ENCODE measurements around the gene ITGA3.

GRCh38 chr17:50009282-50009681 lies 46.6 kb upstream of the ITGA3 start:
- TF ChIP-seq RFX5 (IDR thresholded peaks at IDR 0.05) (no peak), POLR2A (IDR thresholded peaks at IDR 0.05; ENCODE audit: low read length) (no peak), CTCF (IDR thresholded peaks at IDR 0.05) (no peak), RCOR1 (IDR thresholded peaks at IDR 0.05; ENCODE audit: low read depth, low read length) (no peak), RAD21 (conservative IDR thresholded peaks at IDR 0.05 in 1 of 2, IDR thresholded peaks at IDR 0.05 in 1 of 2) (no peak)

Measured in A549 (cell line).